Measurements from ENCODE around the gene CABS1. TPM values are rescaled to one million over a fixed set of nuclear protein-coding genes. Genes with fewer than 3 reads are reported as not detected.

The CABS1 gene
- total and polyA plus RNA-seq, 10 of the 15 experiments (the other 5 are each of a cell fraction or from before 2014, with no cell fraction given) = not detected

DNA sequence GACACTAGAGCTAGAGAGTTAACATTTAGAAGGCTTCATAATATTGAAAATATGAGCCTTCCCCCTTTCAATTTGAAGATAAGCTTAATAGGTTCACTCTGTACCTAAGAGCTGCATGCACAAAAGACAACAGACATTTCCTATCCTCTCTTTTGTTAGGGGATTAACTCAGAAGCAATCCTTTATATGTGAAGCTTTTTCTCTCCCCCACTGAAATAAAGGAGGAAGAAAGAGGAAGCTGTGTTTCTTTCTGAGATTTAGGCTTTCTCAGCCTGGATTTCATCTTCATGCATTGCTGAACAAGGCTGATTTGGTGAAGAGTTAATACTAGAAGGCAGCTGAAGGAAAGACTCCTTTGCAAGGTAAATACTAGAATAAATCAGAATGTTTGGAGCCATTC, 21.0 kb upstream of the CABS1 start:
- Histone ChIP-seq H3K27me3 (replicated peaks in 1 of 2; ENCODE audit: control insufficient read depth in 2 of 2, insufficient read depth in 2 of 2, low read length in 1 of 2) (no peaks in the 10 kb centered on the region), H3K9ac (ENCODE audit: control insufficient read depth, insufficient read depth, low read length) (no peak overlapping the region), H3K4me1 (ENCODE audit: control insufficient read depth, insufficient read depth, low read length) (no peaks in the 10 kb centered on the region), H3K4me2 (ENCODE audit: control insufficient read depth, insufficient read depth) (no peak overlapping the region), H3K36me3 (ENCODE audit: control insufficient read depth in 2 of 2, insufficient read depth in 2 of 2, low read length in 1 of 2) (no peaks in the 10 kb centered on the region), H3K79me2 (ENCODE audit: control insufficient read depth, insufficient read depth, low read length) (no peaks in the 10 kb centered on the region), H3K27ac (ENCODE audit: control insufficient read depth, insufficient read depth) (no peak overlapping the region), H2AFZ (ENCODE audit: control insufficient read depth, low read depth, low read length) (no peak overlapping the region), H3K4me3 (no peak overlapping the region), H3K9me3 (replicated peaks; ENCODE audit: control insufficient read depth, insufficient read depth, low read length) (no peaks in the 10 kb centered on the region), H4K20me1 (ENCODE audit: control insufficient read depth, insufficient read depth) (no peaks in the 10 kb centered on the region)
- ATAC-seq (no peak), FAIRE-seq (no peak), DNase-seq (ENCODE audit: low read depth, low spot score) (no peak)
- in situ Hi-C loops (cut with MboI) = no loop called here
- ChIA-PET POLR2A (no interaction called here), CTCF (interaction anchor here (0.8 to 6.8 kb wide), 3 partner anchors 14 to 245 kb away, joined by 3 to 80 read pairs (median 8); no protein-coding TSS in a partner anchor), SMC1A (ENCODE audit: uncharacterized antibody, unreplicated experiment) (interaction anchor here (1.0 to 1.9 kb wide), 6 partner anchors 8 to 247 kb away, joined by 3 to 8 read pairs (median 5); partner anchors contain the start of gene CABS1), RAD21 (ENCODE audit: unreplicated experiment) (interaction anchor here (2.3 kb wide), 1 partner anchor 192 kb away, joined by 10 read pairs; no protein-coding TSS in a partner anchor)
- TF ChIP-seq, protein P1, sequence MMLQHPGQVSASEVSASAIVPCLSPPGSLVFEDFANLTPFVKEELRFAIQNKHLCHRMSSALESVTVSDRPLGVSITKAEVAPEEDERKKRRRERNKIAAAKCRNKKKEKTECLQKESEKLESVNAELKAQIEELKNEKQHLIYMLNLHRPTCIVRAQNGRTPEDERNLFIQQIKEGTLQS (IDR thresholded peaks at IDR 0.05; ENCODE audit: borderline replicate concordance, extremely low read depth, low read depth, low read length) = no peak
- TF ChIP-seq, protein P2, sequence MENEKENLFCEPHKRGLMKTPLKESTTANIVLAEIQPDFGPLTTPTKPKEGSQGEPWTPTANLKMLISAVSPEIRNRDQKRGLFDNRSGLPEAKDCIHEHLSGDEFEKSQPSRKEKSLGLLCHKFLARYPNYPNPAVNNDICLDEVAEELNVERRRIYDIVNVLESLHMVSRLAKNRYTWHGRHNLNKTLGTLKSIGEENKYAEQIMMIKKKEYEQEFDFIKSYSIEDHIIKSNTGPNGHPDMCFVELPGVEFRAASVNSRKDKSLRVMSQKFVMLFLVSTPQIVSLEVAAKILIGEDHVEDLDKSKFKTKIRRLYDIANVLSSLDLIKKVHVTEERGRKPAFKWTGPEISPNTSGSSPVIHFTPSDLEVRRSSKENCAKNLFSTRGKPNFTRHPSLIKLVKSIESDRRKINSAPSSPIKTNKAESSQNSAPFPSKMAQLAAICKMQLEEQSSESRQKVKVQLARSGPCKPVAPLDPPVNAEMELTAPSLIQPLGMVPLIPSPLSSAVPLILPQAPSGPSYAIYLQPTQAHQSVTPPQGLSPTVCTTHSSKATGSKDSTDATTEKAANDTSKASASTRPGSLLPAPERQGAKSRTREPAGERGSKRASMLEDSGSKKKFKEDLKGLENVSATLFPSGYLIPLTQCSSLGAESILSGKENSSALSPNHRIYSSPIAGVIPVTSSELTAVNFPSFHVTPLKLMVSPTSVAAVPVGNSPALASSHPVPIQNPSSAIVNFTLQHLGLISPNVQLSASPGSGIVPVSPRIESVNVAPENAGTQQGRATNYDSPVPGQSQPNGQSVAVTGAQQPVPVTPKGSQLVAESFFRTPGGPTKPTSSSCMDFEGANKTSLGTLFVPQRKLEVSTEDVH (IDR thresholded peaks at IDR 0.05; ENCODE audit: low read depth, partially characterized antibody) = no peak
- TF ChIP-seq, protein P3, sequence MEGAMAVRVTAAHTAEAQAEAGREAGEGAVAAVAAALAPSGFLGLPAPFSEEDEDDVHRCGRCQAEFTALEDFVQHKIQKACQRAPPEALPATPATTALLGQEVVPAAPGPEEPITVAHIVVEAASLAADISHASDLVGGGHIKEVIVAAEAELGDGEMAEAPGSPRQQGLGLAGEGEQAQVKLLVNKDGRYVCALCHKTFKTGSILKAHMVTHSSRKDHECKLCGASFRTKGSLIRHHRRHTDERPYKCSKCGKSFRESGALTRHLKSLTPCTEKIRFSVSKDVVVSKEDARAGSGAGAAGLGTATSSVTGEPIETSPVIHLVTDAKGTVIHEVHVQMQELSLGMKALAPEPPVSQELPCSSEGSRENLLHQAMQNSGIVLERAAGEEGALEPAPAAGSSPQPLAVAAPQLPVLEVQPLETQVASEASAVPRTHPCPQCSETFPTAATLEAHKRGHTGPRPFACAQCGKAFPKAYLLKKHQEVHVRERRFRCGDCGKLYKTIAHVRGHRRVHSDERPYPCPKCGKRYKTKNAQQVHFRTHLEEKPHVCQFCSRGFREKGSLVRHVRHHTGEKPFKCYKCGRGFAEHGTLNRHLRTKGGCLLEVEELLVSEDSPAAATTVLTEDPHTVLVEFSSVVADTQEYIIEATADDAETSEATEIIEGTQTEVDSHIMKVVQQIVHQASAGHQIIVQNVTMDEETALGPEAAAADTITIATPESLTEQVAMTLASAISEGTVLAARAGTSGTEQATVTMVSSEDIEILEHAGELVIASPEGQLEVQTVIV (IDR thresholded peaks at IDR 0.05; ENCODE audit: borderline replicate concordance, partially characterized antibody) = no peak
- TF ChIP-seq, protein P4, sequence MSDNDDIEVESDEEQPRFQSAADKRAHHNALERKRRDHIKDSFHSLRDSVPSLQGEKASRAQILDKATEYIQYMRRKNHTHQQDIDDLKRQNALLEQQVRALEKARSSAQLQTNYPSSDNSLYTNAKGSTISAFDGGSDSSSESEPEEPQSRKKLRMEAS (IDR thresholded peaks at IDR 0.05; ENCODE audit: low read depth, low read length) = no peak
- TF ChIP-seq, protein P5, sequence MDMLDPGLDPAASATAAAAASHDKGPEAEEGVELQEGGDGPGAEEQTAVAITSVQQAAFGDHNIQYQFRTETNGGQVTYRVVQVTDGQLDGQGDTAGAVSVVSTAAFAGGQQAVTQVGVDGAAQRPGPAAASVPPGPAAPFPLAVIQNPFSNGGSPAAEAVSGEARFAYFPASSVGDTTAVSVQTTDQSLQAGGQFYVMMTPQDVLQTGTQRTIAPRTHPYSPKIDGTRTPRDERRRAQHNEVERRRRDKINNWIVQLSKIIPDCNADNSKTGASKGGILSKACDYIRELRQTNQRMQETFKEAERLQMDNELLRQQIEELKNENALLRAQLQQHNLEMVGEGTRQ (IDR thresholded peaks at IDR 0.05; ENCODE audit: borderline replicate concordance, low read depth, low read length) = no peak
- TF ChIP-seq IKZF1 (conservative IDR thresholded peaks at IDR 0.05) (no peak), POLR2AphosphoS5 (IDR thresholded peaks at IDR 0.05; ENCODE audit: low read length) (no peak), NFIC (IDR thresholded peaks at IDR 0.05; ENCODE audit: low read depth, low read length) (no peak), SMC3 (IDR thresholded peaks at IDR 0.05; ENCODE audit: borderline replicate concordance, low read length) (no peak), POU2F2 (IDR thresholded peaks at IDR 0.05; ENCODE audit: borderline replicate concordance, low read depth, low read length) (no peak), NR2C2 (IDR thresholded peaks at IDR 0.05; ENCODE audit: borderline replicate concordance, control insufficient read depth, insufficient read length, low read depth) (no peak), MYB (IDR thresholded peaks at IDR 0.05; ENCODE audit: borderline replicate concordance, low read depth, low read length) (no peak), ATF7 (IDR thresholded peaks at IDR 0.05; ENCODE audit: low read depth) (no peak), TBL1XR1 (IDR thresholded peaks at IDR 0.05; ENCODE audit: low read depth, low read length) (no peak)
- TF ChIP-seq, protein P6, sequence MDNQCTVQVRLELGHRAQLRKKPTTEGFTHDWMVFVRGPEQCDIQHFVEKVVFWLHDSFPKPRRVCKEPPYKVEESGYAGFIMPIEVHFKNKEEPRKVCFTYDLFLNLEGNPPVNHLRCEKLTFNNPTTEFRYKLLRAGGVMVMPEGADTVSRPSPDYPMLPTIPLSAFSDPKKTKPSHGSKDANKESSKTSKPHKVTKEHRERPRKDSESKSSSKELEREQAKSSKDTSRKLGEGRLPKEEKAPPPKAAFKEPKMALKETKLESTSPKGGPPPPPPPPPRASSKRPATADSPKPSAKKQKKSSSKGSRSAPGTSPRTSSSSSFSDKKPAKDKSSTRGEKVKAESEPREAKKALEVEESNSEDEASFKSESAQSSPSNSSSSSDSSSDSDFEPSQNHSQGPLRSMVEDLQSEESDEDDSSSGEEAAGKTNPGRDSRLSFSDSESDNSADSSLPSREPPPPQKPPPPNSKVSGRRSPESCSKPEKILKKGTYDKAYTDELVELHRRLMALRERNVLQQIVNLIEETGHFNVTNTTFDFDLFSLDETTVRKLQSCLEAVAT (IDR thresholded peaks at IDR 0.05) = no peak
- intact Hi-C loops (cut with micrococcal nuclease; ENCODE audit: unreplicated experiment) = no loop called here
- BruUV-seq (replicated peaks) = no TSS peak
